RCC 7860 (cell line): Measurements from ENCODE around the gene SUSD3.

Source experiments
- DNase-seq: peaks from one replicate; pipeline ENCODE4 v3.0.0-alpha.2; 2015; ENCODE audit warnings: low spot score
- FAIRE-seq: peaks from 2 replicates; lab custom pipeline; 2012; peaks lifted over from hg19 to GRCh38; lab: Jason Lieb, UNC

The SUSD3 gene

DNA sequence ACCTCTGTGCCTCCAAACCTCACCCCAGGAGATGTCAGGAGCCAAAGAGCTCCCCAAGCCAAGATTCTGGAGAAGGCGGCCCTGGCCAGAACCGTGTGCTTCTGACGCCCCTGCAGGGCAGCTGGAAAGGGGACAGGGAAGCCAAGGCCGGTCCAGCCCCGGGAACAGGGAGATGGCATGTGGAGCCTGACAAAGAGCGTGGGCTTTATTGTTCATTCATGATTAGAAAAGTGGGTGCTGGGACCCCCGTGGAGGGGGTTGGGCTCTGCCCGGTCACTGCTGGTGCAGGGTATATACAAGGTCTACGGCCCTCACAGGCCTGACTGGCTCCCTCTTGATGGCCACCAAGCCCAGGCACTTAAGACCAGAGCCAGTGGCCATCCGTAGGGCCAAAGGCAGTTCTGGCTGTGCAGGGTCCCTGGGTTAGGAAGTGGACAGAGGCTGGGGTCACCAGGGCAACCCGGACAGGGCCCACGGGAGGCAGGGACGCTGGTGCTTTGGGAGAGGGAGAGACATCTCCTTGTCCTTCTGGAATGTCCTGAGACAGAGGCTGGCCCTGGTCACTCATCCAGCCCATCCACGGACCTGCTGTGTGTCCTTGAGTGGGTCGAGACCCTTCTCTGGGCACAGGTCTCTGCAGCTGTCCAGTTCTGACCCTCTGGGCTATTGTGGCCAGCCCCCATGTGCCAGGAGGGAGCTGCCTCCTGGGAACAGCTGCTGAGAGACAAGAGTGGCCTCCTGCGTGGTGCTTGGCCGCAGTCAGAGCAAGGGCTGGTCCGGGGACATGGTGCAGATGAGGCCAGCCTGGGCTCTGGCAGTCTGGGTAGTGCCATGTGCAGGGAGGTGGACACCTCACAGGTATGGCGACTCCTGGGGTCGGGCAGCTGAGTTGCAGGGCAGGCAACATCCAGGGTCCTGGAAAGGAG lies 63.1 kb downstream of the SUSD3 start:
- no peak for DNase-seq
- FAIRE-seq = no peak

DNA sequence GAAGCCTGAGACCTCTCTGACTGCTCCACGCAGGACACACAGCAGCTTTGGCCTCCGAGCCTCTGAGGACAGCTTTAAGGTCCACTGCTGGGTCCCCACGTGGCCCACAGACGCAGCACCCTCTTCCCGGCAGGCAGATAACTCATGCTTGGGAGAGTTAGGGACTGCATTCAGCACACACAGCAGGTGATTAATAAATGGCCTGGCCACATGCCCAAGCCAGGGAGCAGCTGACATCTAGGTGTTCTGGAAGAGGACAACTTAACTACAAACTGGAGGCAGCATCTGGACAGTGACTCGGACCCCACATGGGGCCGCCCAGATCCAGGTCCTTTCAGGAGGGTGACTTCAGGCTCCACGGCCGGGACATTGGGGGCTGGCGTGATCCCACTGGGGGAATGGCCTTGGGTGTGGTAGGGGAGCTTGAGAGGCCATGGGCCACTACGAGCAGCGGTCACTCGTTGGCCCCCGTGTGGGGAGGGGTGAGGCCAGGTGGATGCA lies 64.3 kb downstream of the SUSD3 start:
- FAIRE-seq (no peak), DNase-seq (no peak)

DNA sequence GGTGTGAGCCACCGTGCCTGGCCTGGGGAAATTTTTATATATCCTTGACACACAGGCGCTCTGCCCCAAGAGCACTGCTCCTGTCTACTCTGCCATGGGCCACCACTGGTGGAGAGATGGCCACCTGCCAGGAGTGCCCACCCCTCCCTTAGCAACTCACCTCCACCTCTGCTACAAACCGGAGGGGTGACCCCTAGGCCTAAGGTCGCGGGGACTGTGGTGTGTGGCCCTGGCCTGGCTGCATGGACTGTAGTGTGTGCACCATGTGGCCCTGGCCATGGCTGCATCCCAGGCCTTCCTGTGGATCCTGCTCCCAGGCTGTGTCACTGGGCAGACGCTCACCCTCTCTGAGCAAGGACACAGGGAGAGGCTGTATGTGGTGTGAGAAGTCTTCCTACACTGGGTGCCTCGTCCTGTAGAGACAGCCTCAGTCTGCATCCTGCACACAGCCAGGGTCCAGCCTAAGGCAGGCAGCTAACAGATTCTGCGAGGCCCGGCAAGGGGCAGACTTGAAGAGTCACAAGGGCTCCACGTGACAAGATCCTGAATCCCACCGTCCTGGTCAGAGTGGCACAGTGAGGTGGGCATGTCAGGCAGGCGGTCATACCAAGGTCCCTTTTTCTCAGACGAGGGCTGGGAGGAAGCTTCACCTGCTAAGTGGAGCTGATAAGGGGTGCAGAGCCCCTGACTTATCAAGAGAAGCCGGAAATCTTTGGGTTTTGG lies 65.2 kb downstream of the SUSD3 start:
- FAIRE-seq (no peak), DNase-seq (no peak)

DNA sequence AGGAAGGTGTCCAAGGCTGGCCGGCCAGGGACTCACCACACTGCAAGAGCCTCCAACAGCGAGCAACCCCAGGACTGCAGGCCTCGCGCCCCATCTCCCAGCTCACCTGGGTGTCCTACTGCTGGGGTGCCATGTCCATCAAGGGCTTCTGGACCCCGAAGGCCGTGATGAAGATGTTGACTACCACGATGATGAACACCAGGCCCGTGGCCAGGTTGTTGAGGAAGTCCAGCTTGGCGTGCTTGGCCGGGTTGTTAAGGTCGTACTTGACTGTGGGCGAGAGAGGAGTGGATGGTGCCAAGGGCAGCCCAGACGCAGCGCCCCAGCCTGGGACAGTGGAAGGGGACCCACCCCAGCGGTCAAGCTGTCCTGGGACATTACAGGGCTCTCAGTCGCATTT lies 66.3 kb downstream of the SUSD3 start:
- DNase-seq (no peak), FAIRE-seq (no peak)

DNA sequence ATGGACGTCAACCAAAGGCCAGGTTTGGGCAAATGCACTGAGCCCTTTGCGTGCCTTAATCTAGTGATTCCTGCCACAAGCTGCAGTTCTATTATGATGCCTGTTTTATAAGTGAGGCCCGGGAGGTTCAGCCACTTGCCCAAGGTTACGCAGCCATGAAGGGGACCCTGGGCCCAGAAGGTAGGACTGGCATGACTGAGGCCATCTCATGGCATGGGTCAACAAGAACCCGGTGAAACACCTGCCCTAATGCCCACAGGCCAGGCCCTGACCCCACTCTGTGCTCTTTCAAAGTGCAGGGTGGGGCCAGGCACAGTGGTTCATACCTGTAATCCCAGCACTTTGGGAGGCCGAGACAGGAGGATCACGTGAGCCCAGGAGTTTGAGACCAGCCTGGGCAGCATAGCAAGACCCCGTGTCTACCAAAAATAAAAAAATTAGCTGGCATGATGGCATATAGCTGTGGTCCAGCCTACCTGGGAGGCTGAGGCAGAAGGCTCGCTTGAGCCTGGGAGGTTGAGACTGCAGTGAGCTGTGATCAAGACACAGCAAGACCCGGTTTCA lies 66.9 kb downstream of the SUSD3 start:
- FAIRE-seq = no peak
- no peak for DNase-seq

DNA sequence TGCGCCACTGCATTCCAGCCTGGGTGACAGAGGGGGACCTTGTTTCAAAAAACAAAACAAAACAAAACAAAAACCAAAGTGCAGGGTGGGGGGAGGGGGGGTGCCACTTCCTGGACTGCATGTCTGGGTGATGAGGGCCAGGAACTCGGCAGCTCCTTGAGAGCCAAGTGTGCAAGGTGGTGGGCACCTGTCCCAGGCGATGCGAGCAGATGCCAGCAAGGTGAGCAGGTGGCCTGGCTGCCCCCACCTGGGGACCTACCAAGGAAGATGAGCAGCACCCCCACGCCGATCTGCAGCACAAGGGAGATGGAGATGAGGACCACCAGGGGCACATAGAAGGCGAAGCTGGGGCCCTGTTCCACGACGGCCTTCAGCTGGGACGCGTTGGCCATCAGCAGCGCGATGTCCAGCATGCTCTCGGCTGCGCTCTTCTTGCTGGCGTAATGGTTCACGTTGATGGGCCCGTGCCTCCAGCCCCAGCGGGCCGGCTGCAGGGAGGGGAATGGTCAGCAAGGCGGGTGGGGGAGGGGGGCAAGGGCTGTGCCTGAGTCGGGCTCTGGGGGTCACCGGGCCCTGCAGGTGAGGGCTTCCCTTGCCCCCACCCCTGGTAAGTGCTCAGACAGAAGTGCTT lies 67.8 kb downstream of the SUSD3 start:
- DNase-seq (no peak), FAIRE-seq (no peak)

DNA sequence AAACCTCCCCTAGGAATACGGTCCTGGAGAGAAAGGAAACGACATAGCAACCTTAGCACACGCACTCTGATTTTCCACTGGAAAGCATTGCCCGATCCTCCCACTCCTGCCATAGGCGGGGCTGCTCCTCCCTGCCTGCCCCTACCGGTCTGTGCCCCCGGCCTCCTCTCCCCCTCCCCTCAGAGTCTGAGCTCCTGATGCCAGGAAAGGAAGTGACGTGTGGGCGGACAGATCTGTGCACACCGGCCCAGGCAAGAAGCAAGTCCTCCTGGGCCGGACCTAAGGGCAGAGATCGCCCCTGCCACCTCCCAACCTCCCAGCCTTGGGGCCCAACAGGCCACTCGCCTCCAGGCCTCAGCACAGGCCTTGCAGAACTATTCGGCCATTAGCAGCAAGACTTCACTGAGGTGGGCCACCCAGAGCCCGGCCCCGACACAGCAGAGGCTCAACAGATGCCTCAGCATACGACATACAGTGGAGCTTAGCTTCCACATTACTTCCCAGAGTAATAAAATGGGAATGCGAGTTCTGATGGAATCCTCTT lies 68.4 kb downstream of the SUSD3 start:
- no peak for DNase-seq
- FAIRE-seq = no peak

DNA sequence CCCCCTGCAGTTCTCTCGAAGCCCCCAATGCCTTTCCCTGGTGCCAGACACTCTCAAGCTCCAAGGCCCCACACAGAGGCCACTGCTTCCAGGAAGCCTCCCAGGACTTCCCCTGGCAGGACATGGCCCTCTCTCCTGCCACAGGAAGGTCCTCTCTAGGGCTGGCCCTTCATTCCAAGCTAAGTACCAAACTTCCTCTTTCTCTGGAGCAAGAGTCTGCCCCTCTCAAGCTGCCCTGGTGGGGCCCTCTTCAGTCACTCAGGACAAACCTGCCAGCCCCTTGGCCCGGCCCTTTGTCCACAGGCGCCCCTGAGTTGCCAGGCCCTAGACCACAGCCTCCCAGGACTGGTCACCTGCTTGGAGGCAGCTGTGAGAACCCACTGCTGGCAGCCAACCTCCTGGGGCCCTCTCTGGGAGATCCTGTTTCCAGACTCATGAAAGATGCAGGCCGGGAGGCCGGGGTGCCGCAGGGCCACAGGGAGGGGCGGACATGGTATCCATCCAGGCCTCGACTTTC lies 69.0 kb downstream of the SUSD3 start:
- no peak for FAIRE-seq
- no peak for DNase-seq

DNA sequence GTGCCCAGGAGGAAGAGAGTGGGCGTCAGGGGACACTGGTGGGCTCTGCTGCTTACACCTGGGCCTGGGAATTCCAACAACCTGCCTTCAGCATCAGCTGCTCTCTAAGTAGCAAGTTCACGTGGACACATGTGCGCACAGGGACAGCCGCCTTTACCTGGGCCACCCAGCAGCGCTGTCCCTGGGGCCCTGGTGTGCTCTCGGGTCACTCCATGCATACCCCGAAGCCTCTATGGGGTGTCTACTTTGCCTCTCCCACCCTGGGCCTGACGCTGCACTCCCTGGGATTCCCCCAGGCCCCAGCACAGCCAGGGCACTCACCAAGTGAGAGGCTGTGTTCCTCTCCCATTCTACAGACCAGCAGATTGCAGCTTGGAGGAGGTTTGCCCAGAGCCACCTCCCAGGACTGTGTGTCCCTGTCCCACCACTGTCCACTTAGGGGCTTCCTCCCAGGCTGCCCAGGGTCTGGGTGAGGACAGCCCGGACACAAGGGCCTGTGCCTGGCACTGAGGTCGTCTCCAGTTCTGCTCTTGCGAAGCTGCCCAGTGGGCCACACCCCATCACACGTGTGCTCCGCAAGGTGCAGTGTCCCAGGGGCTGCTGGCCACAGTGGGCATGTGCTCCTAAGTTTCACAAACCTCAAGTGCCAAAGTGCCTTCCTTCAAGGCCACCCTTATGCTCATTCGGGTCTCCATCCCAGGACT lies 69.7 kb downstream of the SUSD3 start:
- FAIRE-seq = no peak
- DNase-seq = no peak

DNA sequence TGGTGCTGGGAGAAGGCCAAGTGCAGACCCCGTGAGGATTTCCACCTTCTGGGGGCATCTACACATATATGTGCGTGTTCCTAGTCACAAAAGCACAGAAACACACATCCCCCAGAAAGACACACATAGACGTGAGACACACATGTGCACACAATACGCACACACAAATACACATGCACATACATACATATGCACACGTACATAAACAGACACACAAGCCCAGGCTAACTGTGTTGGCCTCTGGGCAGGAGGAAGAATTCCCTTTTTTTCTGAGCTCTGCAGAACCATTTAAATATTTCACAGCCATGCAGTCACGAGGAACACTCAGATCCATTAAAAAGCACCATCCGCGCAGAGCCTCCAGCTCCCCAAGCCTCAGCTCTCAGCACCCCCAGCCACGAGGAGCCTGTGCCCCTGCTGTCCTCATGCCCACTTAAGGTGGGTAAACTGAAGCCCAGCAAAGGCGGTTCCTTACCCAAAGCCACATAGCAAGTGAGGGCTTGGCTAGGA lies 70.3 kb downstream of the SUSD3 start:
- DNase-seq (no peak), FAIRE-seq (no peak)

DNA sequence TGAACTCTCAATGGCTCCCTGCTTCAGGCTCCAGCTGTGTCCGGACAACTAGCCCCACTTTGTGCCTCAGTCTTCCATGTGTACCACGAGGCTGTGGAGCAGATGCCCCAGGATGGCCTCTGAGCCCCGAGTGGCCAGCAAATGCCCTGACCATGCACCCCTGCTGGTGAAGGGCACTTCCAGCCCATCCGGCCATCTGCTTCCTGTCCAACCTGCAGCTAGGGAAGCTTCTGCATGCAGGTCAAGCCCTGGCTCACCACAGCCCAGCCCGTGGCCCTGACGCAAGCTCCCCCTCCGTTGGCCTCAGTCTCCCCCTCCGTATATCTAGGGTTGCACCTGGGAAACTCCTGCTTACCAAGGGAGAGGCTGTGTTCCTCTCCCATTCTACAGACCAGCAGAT lies 70.8 kb downstream of the SUSD3 start:
- FAIRE-seq = no peak
- no peak for DNase-seq

DNA sequence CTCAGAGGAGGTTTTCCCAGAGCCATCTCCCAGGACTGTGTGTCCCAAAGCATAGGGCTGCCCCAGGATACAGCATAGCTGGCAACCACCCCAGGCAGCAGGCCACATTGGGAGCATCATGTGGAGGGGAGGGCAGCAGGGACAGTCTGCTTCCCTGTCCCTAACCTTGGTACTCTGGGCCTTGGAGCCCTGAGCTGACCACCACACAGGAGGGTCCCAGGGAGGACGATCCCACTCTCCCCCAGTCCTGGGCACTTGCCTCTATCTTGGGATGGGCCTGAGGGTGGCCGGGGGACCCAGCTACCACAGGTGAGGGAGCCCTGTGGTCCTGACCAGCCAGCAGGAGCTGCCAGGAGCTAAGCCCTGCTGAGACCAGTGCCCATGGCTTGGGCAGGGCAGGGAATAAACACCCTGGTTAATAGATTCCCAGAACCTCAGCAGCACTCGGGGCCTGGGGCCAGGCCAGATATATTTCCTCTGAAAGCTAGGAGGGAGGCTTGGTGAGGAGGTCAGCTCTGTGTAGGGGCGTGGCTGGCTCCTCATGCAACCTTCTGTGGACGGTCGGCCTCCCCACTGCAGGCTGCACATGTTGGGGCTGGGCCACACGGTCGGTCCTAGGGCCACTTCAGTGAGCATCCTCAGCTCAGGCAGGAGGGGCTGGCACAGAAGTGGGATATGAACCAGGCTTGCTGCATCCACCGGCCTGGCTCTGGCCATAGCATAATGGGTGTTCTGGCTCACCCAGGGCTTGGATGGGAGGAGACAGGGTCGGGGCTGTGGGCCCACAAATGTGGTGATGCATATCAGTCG lies 71.4 kb downstream of the SUSD3 start:
- no peak for DNase-seq
- FAIRE-seq = no peak

DNA sequence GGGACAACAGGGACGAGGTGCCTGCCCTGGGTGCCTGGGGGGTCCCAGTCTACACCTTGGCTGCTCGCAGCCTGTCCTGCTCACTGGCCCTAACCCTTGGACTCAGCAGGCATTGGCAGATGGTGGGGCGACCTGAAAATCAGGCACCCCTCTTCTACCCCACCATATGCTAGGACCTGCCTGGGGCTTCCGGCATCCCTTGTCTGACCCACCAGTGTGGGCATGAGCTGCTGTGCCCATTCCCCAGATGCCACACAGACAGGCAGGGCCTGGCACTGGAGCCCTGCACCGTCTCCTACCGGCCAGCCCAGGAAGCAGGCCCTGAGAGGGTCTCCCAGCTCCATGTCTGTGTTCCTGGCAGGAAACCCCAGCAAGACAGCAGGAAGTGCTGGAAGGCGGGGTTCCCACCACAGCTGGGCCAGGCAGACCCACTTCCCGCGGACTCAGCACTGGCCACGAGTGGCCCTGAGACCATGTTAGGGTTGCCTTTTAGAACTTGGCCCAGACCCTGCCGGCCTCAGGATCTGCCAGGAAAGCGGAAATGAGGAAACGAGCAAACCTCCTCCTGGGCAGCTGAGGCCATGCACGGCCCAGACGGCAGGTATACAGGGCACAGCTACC lies 72.5 kb downstream of the SUSD3 start:
- FAIRE-seq (no peak), DNase-seq (no peak)

DNA sequence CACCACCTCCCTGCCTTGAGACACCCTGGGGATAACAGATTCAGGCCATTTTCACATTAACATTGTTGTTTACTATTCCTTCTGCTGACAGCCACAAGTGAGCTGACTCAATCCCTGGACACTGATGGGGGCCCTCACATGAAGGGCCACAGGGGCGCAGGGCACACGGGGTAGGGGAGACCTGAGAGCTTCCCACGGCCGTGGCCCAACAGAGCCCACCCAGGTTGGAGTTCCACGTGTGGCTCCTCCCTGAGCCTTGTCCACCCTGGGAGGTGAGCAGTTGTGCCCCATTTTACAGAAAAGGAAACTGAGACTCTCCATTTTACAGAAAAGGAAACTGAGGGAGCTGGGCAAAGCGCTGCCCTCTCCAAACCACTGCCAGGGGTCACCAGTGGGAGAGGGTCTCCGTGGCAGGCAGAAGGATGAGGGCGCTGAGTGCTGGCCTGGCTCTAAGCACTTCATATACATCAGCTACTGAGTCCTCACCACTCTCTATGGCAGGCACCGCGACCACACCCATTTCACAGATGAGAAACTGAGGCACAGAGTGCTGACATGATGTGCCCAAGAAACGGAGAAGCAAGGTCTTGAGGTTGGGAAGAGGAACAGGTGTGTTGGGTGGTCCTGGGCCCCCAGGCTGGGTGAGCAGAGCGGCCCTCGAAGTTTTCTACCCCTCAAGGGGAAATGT lies 73.2 kb downstream of the SUSD3 start:
- FAIRE-seq (no peak), DNase-seq (no peak)

DNA sequence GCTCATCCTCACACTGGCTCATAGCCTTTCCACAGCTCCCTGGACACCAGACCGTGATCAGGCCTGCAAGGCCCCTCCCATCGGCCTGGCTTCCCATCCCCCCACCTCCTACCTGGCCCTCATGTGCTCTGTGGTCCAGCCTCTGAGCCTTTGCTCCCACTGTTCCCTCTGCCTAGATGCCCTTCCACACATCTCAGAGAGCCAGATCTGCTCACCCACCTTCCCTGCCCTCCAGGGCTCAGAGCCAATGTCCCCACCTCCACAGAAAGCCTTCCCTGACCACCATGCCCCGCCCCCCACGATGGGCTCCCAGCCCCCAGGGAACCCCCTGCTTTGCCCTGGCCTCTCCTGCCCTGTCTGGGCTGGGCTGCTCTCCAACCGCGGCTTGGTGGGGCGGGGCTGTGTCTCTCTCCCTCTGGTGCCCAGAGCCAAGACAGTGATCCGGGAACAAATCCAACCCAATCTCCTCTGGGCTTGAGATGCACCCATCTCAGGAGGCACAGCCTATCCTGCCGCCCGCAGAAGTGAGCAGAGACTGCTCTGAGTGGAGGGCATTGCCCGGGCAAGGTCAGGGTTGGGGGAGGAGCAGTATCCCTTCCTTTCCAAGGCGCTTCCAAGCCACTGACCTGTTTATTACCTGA lies 73.9 kb downstream of the SUSD3 start:
- DNase-seq = peak; percentile 29
- FAIRE-seq = no peak

DNA sequence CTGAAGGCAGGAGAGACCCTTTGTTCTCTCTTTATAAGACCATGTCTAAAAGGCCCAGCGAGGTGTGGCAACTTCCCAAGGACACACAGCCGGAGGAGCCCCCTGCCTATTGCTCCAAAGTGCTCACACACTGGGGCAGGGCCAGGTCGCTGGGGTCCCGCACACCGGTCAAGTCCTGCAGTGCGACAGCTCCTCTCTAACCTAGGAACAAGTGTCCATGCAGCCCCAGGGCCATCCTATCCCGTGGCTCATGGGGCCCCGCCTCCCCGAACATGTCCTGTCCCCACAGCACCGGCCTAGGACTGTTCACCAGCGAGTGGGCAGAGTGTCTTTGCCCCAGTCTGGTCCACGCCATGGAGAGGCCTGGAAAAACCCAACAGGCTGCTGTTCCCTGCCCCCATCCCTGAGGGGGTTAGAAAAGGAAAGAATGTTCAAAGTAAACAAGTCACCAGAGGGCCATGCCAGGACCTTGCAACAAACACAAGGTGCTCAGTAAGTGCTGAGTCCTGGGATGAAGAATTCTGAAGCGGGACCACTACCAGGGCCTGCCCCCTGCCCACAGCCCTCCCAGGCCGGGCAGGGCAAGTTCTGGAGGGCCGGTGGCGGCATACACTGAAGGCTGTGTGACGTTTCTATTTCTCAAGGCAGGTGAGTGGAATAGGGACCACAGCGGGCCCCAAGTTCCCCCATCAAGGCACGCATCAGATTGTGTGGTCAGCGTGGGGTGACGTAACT lies 74.6 kb downstream of the SUSD3 start:
- FAIRE-seq (no peak), DNase-seq (no peak)

DNA sequence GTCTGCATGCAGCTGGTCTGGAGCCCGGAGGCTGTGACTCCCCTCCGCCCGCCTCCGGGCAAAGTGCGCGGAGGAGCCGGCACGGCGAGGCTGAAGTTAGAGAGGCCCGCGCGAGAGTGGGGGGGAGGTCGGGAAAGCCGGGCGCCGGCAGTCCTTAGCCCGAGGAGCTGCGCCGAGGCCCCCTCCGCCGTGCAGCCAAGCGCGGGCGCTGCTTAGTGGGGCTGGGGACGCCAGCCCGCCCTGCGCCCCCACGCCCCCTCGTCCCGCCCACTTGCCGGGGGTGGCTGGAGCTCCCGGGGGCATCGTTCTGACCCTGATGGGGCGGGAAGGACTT lies 75.1 kb downstream of the SUSD3 start:
- FAIRE-seq = no peak
- DNase-seq = peak; percentile 67
